D721Med (cell line): ENCODE data around the gene MAP1LC3A.

Experiments
- DNase-seq: peaks from one replicate; pipeline ENCODE4 v3.0.0; 2011; ENCODE audit warnings: low spot score; ENCODE audit not compliant: insufficient read length
- FAIRE-seq: peaks from 2 replicates; lab custom pipeline; 2011; peaks lifted over from hg19 to GRCh38; lab: Jason Lieb, UNC
- TF ChIP-seq, protein P1 (sequence below): IDR thresholded peaks from 2 replicates; pipeline ENCODE4 v1.5.1; 2012; ENCODE audit warnings: mild to moderate bottlenecking, control low read depth; ENCODE audit not compliant: insufficient read depth; ENCODE audit errors: missing control alignments

The MAP1LC3A gene

GRCh38 chr20:34581341-34582184, 23.0 kb downstream of the MAP1LC3A start:
- TF ChIP-seq, protein P1, sequence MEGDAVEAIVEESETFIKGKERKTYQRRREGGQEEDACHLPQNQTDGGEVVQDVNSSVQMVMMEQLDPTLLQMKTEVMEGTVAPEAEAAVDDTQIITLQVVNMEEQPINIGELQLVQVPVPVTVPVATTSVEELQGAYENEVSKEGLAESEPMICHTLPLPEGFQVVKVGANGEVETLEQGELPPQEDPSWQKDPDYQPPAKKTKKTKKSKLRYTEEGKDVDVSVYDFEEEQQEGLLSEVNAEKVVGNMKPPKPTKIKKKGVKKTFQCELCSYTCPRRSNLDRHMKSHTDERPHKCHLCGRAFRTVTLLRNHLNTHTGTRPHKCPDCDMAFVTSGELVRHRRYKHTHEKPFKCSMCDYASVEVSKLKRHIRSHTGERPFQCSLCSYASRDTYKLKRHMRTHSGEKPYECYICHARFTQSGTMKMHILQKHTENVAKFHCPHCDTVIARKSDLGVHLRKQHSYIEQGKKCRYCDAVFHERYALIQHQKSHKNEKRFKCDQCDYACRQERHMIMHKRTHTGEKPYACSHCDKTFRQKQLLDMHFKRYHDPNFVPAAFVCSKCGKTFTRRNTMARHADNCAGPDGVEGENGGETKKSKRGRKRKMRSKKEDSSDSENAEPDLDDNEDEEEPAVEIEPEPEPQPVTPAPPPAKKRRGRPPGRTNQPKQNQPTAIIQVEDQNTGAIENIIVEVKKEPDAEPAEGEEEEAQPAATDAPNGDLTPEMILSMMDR: no peak
- FAIRE-seq (no peak), DNase-seq (no peak)

- FAIRE-seq (no peak), DNase-seq (no peak)
- TF ChIP-seq, protein P1: no peak
These were observed 23.7 kb downstream of the MAP1LC3A start for GRCh38 chr20:34582221-34582620.

DNA sequence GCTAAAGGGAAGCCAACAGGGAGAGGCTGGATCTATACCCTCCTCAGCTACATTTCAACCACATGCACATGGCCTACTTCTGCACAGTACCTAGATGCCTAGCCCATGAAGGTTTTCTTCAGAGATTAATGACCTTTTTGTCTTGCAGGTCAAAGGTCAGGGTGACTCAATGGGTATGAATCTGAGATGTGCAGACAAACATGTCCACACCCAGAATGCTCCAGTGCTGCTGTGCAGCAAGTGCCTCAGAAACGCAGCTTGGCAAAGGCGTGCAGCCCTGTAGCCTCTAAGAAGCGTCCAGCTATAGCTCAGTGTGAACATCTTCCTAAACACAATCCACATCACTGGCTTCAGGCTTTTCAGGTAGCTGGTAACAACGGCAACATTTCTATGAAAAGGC, 24.4 kb downstream of the MAP1LC3A start:
- FAIRE-seq: no peak
- TF ChIP-seq, protein P1: no peak
- no peak for DNase-seq

DNA sequence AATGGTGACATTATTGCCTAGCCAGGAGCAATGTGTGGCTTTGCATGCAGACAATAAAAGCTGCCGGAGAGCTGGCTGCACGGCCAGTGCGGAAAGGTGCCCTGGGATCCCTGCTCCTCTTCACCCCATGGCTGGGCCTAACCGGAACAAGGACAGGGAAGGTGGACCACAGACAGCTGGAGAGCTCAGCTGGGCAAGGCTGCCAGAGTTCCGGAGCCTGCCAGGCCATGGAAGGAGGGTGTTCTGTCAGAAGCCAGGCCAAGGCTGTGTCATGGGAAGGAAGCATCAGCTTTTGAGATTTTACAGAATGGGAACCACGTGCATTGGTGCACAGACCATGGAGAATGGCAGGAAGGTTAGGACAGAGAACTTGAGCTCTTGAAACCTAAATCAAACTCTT, 25.0 kb downstream of the MAP1LC3A start:
- TF ChIP-seq, protein P1: no peak
- FAIRE-seq (no peak), DNase-seq (no peak)

GRCh38 chr20:34585019-34585418, 26.5 kb downstream of the MAP1LC3A start:
- TF ChIP-seq, protein P1: no peak
- FAIRE-seq: no peak
- no peak for DNase-seq

- TF ChIP-seq, protein P1: no peak
- FAIRE-seq: no peak
- DNase-seq: no peak
These were observed 28.1 kb downstream of the MAP1LC3A start for GRCh38 chr20:34586488-34587163.
